Activated naive CD8-positive, alpha-beta T cell treated with anti-CD3 and anti-CD28 coated beads, Interleukin-2, amount 10 ng/mL, durations not matched to agents 7 days and 5 days (primary cell): Measurements from ENCODE around the gene TOPBP1. TPM values are rescaled to one million over a fixed set of nuclear protein-coding genes. Genes with fewer than 3 reads are reported as not detected.
"Not testable (repeated sequence)": the region's sequence is repeated elsewhere in the genome, so short reads cannot be mapped to it uniquely, and the experiment has no call there.

ENCODE experiments used
- ATAC-seq: fragments of 150-1000 bp; cut with Tn5 transposase; one replicate; pipeline ENCODE4 v1.10.0; 2021; ENCODE audit warnings: low read depth, moderate library complexity
- POLR2A ChIA-PET: fragments of 350-600 bp; sonication (Branson Sonifier 250); formaldehyde crosslinking; loops from one replicate; lab custom pipeline; 2021; ENCODE audit warnings: antibody characterized with exemption; lab: Charles Lee
- DNase-seq: peaks from one replicate; pipeline ENCODE4 v3.0.0; 2021
- H3K27ac Mint-ChIP-seq: one replicate; pipeline ENCODE4 v1.8.0; 2022; ENCODE audit warnings: mild to moderate bottlenecking, mixed read lengths
- H3K27me3 Mint-ChIP-seq: one replicate; pipeline ENCODE4 v1.8.0; 2022; ENCODE audit warnings: mild to moderate bottlenecking, moderate library complexity, mixed read lengths
- H3K36me3 Mint-ChIP-seq: one replicate; pipeline ENCODE4 v1.8.0; 2021; ENCODE audit warnings: mild to moderate bottlenecking, mixed read lengths
- H3K4me1 Mint-ChIP-seq: one replicate; pipeline ENCODE4 v1.8.0; 2021; ENCODE audit warnings: mixed read lengths
- H3K4me3 Mint-ChIP-seq: one replicate; pipeline ENCODE4 v1.8.0; 2022; ENCODE audit warnings: mild to moderate bottlenecking, moderate library complexity, mixed read lengths
- H3K9me3 Mint-ChIP-seq: one replicate; pipeline ENCODE4 v1.8.0; 2021; ENCODE audit warnings: mixed read lengths
- total RNA-seq, 2 experiments: library from RNA; stranded (reverse); gene quantifications; one replicate each; pipeline ENCODE4 v1.2.3, GENCODE V29; 2021

The TOPBP1 gene
- total RNA-seq, 2 experiments from 2014 or later, result 82.0 to 84.0 TPM

DNA sequence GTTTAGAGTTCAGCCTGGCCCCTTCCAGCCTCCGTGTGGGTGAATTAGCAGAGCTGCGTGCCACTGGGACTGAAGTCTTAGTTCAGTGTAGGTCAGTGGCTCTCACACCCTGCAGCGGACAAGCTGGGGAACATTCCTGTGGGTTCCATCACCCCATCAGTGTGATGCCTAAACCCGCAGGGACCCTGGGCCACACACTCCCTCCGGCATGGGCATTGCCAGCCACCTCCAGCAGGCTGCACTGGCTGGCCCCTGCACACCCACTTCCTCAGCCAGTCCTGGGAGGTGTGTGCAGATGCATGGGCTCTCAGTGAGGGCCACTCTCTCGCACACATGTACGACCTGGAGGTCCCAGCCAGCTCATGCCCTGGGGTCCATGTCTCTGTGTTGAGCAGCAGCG is 32.1 kb upstream of the TOPBP1 start:
- Mint-ChIP-seq H3K36me3 (no peaks in the 10 kb centered on the region), H3K4me1 (no peaks in the 10 kb centered on the region)
- ATAC-seq, result no peak

DNA sequence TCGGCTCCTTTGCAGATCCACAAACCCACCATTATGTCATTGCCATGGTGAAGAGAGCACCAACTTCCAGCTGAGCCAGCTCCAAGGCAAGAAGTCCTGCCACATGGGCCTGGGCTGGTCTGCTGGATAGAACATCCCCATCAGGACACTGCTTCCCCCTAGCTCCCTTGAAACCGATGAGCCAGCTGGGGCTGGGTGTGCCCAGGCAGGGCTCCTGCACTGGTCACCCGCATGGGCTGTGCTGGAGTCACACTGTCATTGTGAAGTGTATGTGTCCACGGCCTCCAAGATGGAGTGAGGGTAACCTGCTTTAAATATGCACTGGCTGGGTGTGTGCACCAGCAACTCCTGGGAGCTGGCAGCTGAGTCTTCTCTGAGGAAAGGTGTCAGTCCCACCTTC is 31.0 kb upstream of the TOPBP1 start:
- H3K27me3 Mint-ChIP-seq, result peaks cover 7% of the 10 kb centered on the region
- H3K4me3 Mint-ChIP-seq, result no peak overlapping the region
- H3K4me1 Mint-ChIP-seq, result no peaks in the 10 kb centered on the region
- H3K36me3 Mint-ChIP-seq, result no peaks in the 10 kb centered on the region
- H3K27ac Mint-ChIP-seq, result no peak overlapping the region
- H3K9me3 Mint-ChIP-seq, result no peaks in the 10 kb centered on the region
- no peak for ATAC-seq
- POLR2A ChIA-PET, result no interaction called here
- DNase-seq, result no peak

More for the DNA sequence above, 32.1 kb upstream of the TOPBP1 start:
- Mint-ChIP-seq H3K27ac (no peak overlapping the region), H3K4me3 (no peak overlapping the region), H3K9me3 (no peaks in the 10 kb centered on the region), H3K27me3 (peaks cover 7% of the 10 kb centered on the region)
- no peak for DNase-seq
- POLR2A ChIA-PET, result no interaction called here

DNA sequence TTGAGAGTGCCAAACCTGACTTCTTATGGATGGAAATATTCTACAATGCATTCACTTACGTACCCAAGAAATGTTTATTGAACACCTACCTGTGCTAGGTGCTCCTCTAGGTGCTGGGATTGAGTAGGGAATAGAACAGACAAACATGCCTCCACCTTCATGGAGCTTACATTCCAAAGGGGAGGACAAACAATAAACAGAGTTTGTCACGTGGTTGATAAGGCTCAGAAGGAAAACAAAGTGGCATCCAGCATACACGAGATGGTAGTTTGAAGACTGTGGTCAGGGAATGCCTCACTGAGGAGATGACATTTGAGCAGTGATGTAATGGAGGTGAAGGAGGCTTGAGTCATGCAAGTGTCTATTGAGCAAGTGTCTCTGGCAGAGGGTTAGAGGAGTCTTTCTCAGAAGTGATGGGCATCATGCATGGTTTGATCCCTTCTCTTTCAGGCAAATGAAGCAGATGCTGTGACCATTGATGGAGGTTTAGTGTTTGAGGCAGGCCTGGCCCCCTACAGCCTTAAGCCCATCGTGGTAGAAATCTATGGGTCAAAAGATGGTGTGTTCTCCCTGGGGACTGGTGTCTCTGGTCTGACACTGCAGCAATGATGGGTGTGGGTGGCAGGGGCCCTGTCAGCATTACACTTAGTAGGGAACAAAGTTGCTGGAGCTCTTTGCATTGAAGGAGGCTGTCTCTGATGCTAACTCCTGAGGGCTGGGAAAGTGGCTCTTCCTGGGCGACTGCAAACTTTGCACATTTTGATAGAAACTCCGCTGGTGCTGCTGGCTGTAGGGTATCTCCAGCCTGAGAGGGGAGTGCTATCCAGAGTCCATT is 29.7 kb upstream of the TOPBP1 start:
- no peak for ATAC-seq
- no peak overlapping the region for H3K27ac Mint-ChIP-seq

DNA sequence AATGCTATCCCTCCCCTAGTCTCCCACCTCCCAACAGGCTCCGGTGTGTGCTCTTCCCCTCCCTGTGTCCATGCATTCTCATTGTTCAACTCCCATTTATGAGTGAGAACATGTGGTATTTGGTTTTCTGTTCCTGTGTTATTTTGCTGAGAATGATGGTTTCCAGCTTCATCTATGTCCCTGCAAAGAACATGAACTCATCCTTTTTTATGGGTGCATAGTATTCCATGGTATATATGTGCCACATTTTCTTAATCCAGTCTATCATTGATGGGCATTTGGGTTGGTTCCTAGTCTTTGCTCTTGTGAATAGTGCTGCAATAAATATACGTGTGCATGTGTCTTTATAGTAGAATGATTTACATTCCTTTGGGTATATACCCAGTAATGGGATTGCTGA is 16.3 kb upstream of the TOPBP1 start:
- POLR2A ChIA-PET, DNase-seq, H3K4me1 Mint-ChIP-seq, H3K36me3 Mint-ChIP-seq, H3K9me3 Mint-ChIP-seq, H3K4me3 Mint-ChIP-seq, ATAC-seq, H3K27ac Mint-ChIP-seq: not testable (repeated sequence)
- peaks cover 57% of the 10 kb centered on the region for H3K27me3 Mint-ChIP-seq

More for the DNA sequence above, 29.7 kb upstream of the TOPBP1 start:
- H3K9me3 Mint-ChIP-seq, result no peaks in the 10 kb centered on the region
- H3K4me1 Mint-ChIP-seq, result peaks cover 2% of the 10 kb centered on the region
- H3K4me3 Mint-ChIP-seq, result no peak overlapping the region
- POLR2A ChIA-PET, result no interaction called here
- no peaks in the 10 kb centered on the region for H3K36me3 Mint-ChIP-seq
- H3K27me3 Mint-ChIP-seq, result peaks cover 5% of the 10 kb centered on the region
- no peak for DNase-seq

DNA sequence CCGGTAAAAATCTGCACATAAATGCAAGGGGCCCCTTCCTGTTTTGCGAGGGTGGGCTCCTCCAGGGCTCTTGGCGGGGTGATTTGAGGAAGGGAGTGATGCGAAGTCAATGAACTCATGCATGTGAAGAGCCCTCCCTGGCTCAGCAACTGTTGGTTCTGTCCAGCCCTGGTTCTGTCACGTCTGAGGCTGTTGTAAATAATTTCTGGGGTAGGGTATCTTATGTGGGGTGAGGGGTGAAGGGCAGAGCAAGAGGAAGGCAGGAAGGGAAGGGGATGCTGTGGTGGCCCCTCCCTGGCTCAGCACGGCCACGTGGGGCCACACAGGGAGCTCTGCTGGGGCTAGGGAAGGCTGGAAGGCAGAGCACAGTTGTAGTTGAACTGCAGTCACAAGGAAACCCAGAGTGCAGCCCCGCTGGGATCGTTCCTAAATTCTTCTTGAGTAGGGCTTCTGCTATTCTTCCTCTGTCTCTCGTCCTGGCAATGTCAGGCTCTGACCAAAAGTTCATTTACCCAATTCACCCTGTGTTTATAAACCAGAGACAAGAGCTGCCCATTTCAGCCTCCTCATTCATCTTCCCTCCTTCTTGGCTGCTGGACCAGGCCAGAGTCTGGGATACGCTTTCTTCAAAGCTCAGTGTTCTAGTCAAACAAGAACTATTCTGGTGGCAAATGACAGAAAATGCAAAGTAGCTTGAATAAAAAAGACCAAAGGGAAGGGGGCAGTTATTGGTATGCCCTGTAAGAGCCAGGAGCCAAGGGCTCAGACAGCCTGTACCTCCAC is 14.8 kb upstream of the TOPBP1 start:
- POLR2A ChIA-PET, result no interaction called here
- no peaks in the 10 kb centered on the region for H3K36me3 Mint-ChIP-seq
- H3K4me3 Mint-ChIP-seq, result no peak overlapping the region
- H3K27ac Mint-ChIP-seq, result no peak overlapping the region
- ATAC-seq (no peak), DNase-seq (no peak)
- no peaks in the 10 kb centered on the region for H3K9me3 Mint-ChIP-seq
- H3K4me1 Mint-ChIP-seq, result peaks cover 2% of the 10 kb centered on the region
- peaks cover 68% of the 10 kb centered on the region for H3K27me3 Mint-ChIP-seq

DNA sequence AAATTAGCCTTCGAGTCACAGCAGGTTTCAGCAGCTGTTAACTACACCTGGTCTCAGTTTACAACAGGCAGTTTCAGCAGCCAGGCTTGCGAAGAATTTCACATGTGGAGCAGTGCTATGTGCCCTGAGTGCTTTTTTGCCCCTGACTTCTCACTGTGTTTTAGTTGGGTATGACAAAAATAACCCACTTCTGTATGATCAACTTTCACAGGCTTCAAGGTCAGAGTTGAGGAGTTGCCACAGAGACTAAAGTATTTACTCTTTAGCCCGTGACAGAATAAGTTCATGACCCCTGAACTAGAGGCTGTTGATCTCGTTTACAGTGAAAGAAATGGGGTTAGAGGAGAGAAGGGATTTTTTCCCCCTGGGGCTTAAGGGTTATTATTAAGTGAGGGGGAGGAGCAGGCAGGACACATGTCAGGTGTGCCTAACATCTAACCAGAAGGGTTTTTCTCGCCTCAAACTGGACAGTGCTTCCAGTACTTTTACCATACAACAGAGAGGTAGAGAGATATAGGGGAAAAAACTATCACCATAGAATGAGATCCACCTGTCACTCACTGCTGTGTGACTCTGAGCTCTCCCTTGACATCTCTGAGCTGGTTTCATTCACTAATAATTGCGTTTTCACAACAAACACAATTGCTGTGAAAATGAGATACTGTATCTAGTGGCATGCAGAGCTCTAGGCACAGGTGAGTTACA is 14.0 kb upstream of the TOPBP1 start:
- H3K27me3 Mint-ChIP-seq, result peaks cover 70% of the 10 kb centered on the region
- ATAC-seq, result no peak
- H3K9me3 Mint-ChIP-seq, result no peaks in the 10 kb centered on the region
- no peak overlapping the region for H3K4me3 Mint-ChIP-seq
- H3K27ac Mint-ChIP-seq, result no peak overlapping the region
- DNase-seq, result no peak
- peaks cover 2% of the 10 kb centered on the region for H3K4me1 Mint-ChIP-seq
- H3K36me3 Mint-ChIP-seq, result no peaks in the 10 kb centered on the region
- POLR2A ChIA-PET, result no interaction called here

DNA sequence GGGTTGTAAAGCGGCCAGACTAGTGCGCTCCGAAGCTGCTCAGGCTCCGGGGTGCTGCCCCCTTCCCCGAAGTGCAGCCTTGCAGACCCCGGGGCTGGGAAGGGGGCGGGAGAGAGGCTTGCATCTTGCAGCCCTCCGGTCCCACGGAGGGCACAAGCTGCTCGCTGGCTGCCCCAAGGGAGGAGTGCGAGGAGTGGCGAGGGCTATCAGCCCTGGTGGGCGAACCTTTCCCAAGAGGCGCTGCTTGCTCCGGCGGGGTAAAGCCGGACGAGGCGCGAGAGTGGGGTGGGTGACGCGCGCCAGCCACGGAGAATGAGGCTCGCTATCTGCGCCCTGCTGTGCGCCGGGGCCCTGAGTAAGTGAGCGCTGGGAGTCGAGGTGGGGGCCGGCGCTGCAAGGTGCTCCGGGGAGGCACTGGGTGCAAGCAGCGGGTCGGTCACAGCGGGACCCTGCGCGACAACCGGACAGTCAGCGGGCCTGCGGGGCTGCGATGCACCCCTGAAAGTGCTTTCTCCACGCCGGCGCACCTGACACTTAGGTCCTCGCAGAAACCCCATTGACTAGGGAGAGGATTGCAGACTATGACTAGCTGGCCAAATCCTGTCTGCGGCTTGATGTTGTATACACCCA is 12.7 kb upstream of the TOPBP1 start:
- no peaks in the 10 kb centered on the region for H3K36me3 Mint-ChIP-seq
- no peaks in the 10 kb centered on the region for H3K9me3 Mint-ChIP-seq
- H3K4me3 Mint-ChIP-seq, result peak overlapping the region; percentile 58
- peaks cover 2% of the 10 kb centered on the region for H3K4me1 Mint-ChIP-seq
- POLR2A ChIA-PET, result no interaction called here
- H3K27me3 Mint-ChIP-seq, result peaks cover 67% of the 10 kb centered on the region
- no peak overlapping the region for H3K27ac Mint-ChIP-seq
- no peak for ATAC-seq
- no peak for DNase-seq

DNA sequence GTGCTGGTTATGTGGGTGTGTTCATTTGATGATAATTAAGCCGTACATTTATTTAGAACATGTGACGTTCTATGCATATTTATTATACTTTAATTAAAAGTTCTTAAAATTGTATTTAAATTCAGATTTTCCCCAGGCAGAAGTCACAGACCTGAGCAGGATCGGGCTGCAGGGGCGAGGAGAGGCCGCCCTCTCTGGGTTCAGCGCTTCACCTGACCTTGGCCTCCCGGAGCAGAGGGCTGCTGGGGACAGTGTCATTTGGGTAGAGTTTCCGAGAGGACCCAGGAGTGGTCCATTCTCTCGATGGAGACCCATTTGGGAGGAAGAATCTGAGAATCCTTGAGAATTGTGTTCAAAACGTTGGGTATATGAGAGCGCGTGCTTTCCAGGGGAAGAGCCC is 12.0 kb upstream of the TOPBP1 start:
- no peak for ATAC-seq
- POLR2A ChIA-PET, result no interaction called here
- no peaks in the 10 kb centered on the region for H3K9me3 Mint-ChIP-seq
- peaks cover 2% of the 10 kb centered on the region for H3K4me1 Mint-ChIP-seq
- no peak for DNase-seq
- H3K36me3 Mint-ChIP-seq, result no peaks in the 10 kb centered on the region
- no peak overlapping the region for H3K27ac Mint-ChIP-seq
- H3K27me3 Mint-ChIP-seq, result peaks cover 67% of the 10 kb centered on the region
- H3K4me3 Mint-ChIP-seq, result no peak overlapping the region

DNA sequence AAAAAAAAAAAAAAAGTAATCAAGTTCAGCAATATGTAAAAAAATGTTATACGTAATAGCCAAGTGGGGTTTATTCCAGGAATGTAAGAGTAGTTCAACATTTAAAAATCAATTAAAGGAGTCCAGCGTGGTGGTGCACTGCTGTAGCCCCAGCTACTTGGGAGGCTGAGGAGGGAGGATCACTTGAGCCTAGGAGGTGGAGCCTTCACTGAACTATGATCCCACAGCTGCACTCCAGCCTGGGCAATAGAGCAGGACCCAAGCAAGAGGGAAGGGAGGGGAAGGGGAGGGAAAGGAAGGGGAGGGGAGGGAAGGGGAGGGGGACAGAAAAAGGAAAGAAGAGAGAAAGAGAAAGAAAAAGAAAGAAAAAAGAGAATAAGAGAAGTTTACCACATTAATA is 10.7 kb upstream of the TOPBP1 start:
- no peaks in the 10 kb centered on the region for H3K36me3 Mint-ChIP-seq
- POLR2A ChIA-PET, result no interaction called here
- peaks cover 2% of the 10 kb centered on the region for H3K4me1 Mint-ChIP-seq
- DNase-seq (no peak), ATAC-seq (no peak)
- no peaks in the 10 kb centered on the region for H3K9me3 Mint-ChIP-seq
- H3K4me3 Mint-ChIP-seq, result no peak overlapping the region
- H3K27ac Mint-ChIP-seq, result no peak overlapping the region
- H3K27me3 Mint-ChIP-seq, result peaks cover 62% of the 10 kb centered on the region

DNA sequence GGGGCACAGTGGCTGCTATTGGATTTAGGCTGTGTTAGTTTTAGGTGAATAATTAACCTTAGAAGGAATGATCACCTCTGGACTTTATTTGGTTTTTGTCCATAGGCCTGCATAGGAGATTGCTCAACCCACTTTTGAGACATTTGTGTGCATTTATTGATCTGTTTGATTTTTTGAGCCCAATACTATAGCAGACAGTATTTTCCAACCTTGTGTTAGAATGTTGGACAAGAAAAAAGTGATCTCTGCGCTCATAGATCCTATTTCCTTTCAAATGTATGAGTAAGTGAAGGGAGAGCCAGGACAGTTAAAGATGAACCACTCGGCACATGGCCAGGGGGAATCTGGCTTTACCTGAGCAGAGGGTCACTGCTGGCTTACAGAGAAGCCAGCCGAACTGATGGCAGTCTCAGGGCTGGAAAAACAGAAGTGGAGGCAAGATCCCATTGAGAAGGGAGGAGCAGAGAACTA is 8.8 kb upstream of the TOPBP1 start:
- Mint-ChIP-seq H3K9me3 (no peaks in the 10 kb centered on the region), H3K36me3 (no peaks in the 10 kb centered on the region), H3K4me1 (peaks cover 2% of the 10 kb centered on the region), H3K4me3 (no peak overlapping the region), H3K27ac (no peak overlapping the region), H3K27me3 (peaks cover 45% of the 10 kb centered on the region)
- ATAC-seq, result no peak
- no peak for DNase-seq
- POLR2A ChIA-PET, result no interaction called here

DNA sequence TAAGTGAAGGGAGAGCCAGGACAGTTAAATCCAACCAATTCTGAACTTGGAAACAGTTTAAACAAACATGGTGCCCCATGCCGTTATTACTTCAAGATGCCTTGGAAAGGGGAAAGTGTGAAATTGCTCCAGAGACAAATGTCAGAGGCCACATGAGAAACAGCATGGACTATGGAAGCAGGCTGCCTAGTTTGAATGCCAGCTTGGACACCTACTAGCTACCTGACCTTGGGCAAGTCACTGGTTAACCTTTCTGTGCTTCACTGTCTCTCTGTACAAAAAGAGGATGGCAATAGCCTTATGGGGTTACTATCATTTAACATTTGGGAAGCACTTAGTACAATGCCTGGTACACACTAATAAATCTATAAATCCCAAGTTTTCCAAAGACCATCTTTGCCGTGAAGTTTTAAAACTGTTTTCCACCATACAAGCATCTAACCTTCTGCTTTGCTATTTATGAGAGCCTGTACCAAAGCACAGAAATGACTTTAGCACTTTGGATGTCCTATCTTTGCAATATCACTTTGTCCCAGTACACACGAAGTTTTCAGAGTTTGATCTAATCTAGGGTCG is 8.3 kb upstream of the TOPBP1 start:
- Mint-ChIP-seq H3K27me3 (peaks cover 39% of the 10 kb centered on the region), H3K27ac (no peak overlapping the region), H3K4me1 (peaks cover 2% of the 10 kb centered on the region), H3K9me3 (no peaks in the 10 kb centered on the region), H3K4me3 (no peak overlapping the region), H3K36me3 (no peaks in the 10 kb centered on the region)
- no peak for ATAC-seq
- no peak for DNase-seq
- POLR2A ChIA-PET, result no interaction called here

DNA sequence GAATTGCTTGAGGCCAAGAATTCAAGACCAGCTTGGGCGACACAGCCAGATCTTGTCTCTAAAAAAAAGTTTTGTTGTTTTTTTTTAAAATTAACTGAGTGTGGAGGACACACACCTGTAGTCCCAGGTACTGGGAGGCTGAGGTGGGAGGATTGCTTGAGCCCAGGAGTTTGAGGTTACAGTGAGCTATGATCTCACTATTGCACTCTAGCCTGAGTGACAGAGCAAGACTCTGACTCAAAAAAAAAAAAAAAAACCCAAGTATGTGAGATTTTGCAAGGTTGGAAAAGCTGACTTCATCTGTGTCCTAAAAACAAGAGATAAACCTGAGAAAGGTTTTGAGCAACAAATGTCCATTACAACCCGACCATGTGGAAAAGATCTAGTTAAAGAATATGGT is 5.4 kb upstream of the TOPBP1 start:
- DNase-seq (no peak), ATAC-seq (no peak)
- Mint-ChIP-seq H3K9me3 (no peaks in the 10 kb centered on the region), H3K36me3 (no peaks in the 10 kb centered on the region), H3K4me1 (peaks cover 15% of the 10 kb centered on the region), H3K4me3 (no peak overlapping the region), H3K27me3 (peaks cover 11% of the 10 kb centered on the region), H3K27ac (no peak overlapping the region)
- POLR2A ChIA-PET, result no interaction called here

DNA sequence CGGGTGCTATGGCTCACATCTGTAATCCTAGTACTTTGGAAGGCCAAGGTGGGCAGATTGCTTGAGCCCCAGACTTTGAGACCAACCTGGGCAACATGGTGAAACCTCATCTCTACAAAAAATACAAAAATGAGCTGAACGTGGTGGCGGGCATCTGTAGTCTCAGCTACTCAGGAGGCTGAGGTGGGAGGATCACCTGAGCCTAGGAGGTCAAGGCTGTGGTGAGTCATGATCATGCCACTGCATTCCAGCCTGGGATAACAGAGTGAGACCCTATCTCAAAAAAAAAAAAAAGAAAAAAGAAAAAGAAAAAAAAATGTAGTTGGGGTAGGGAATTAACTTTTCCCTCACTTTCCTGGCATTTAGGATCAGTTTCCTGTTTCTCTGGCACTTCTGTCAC is 3.4 kb upstream of the TOPBP1 start:
- POLR2A ChIA-PET, H3K4me3 Mint-ChIP-seq, H3K27me3 Mint-ChIP-seq, DNase-seq, H3K9me3 Mint-ChIP-seq, H3K27ac Mint-ChIP-seq, H3K36me3 Mint-ChIP-seq, ATAC-seq: not testable (repeated sequence)
- peaks cover 19% of the 10 kb centered on the region for H3K4me1 Mint-ChIP-seq
